KMS-11 (cell line): ENCODE results near the gene GABRR1.

ENCODE experiments used
- H2AFZ ChIP-seq: fragments of 200-600 bp; sonication (generic); 2 replicates; pipeline ENCODE4 v1.6.1; 2016; ENCODE audit warnings: antibody characterized with exemption, mixed run types, low read depth
- H3K27ac ChIP-seq: fragments of 200-600 bp; sonication (generic); 2 replicates; pipeline ENCODE4 v1.6.1; 2016; ENCODE audit warnings: mild to moderate bottlenecking, mixed run types
- H3K27me3 ChIP-seq: fragments of 200-600 bp; sonication (generic); 2 replicates; pipeline ENCODE4 v1.6.1; 2017; ENCODE audit warnings: mild to moderate bottlenecking, low read depth, mixed run types, moderate library complexity; ENCODE audit not compliant: insufficient read depth
- H3K36me3 ChIP-seq: fragments of 200-600 bp; sonication (generic); 2 replicates; pipeline ENCODE4 v1.6.1; 2017; ENCODE audit warnings: mild to moderate bottlenecking, mixed run types; ENCODE audit not compliant: insufficient read depth
- H3K4me1 ChIP-seq: fragments of 200-600 bp; sonication (generic); 2 replicates; pipeline ENCODE4 v1.6.1; 2016; ENCODE audit warnings: mild to moderate bottlenecking, low read depth, mixed run types; ENCODE audit not compliant: poor library complexity, severe bottlenecking
- H3K4me2 ChIP-seq: fragments of 200-600 bp; sonication (generic); 2 replicates; pipeline ENCODE4 v1.7.0; 2016; ENCODE audit warnings: mild to moderate bottlenecking, mixed run types
- H3K4me3 ChIP-seq: fragments of 200-600 bp; sonication (generic); IDR thresholded peaks from 2 replicates; pipeline ENCODE4 v1.6.1; 2017; ENCODE audit warnings: low read depth, low read length, mixed read lengths; ENCODE audit not compliant: insufficient read depth
- H3K79me2 ChIP-seq: fragments of 200-600 bp; sonication (generic); 2 replicates; pipeline ENCODE4 v1.6.1; 2016; ENCODE audit warnings: low read depth, mixed run types; ENCODE audit not compliant: insufficient read depth
- H3K9ac ChIP-seq: fragments of 200-600 bp; sonication (generic); 2 replicates; pipeline ENCODE4 v1.6.1; 2016; ENCODE audit warnings: mild to moderate bottlenecking, mixed run types
- H4K20me1 ChIP-seq: fragments of 200-600 bp; sonication (generic); 2 replicates; pipeline ENCODE4 v1.6.1; 2016; ENCODE audit warnings: mild to moderate bottlenecking, mixed run types; ENCODE audit not compliant: insufficient read depth
- TF ChIP-seq, protein P1 (sequence below): fragments of 200-600 bp; sonication (generic); conservative IDR thresholded peaks from 2 replicates; pipeline ENCODE4 v1.6.1; 2017; ENCODE audit warnings: low read depth, mild to moderate bottlenecking, antibody characterized with exemption, low read length, moderate library complexity, mixed read lengths

GABRR1 gene

DNA sequence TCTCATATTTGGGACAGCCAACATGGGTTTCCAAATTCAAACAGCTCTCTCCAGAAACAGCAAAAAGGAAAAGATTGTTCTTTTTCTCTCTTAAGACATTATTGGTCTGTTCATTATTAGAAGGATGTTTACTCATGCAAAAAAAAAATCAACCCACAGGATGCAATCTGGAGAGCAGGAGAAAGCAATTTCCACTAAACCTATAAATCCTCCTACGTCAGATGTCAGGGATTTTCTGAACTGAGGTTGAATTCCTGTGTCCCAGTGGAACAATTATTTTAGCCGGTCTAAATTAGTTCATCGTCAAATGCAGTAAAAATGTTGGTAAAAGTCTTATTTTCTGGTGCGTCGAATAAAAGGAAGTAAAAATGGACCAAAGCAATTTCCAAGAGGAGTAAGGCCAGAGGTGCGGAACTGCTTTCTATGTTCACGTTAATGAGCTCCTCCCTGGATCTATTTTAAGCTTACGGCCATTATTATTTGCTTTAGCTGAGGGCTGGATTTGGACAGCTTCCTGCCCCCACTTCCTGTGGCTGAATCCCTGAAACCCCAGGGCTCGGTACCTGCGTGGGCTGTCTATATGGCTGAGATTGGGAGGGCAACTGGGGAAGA lies at the start of gene GABRR1:
GABRR1 (minus strand) TSS at position 60 of the 612 bp plus-strand sequence; CDS start at position 24, 36 bp downstream.
- H3K4me3 ChIP-seq: no peak within 1 kb of the TSS
- no peaks in the 10 kb centered on the region for H3K79me2 ChIP-seq

GRCh38 chr6:89264296-89264695 lies 47.1 kb upstream of the GABRR1 start:
- no peaks in the 10 kb centered on the region for H3K36me3 ChIP-seq
- no peaks in the 10 kb centered on the region for H3K27me3 ChIP-seq
- no peak overlapping the region for H3K9ac ChIP-seq
- TF ChIP-seq, protein P1, sequence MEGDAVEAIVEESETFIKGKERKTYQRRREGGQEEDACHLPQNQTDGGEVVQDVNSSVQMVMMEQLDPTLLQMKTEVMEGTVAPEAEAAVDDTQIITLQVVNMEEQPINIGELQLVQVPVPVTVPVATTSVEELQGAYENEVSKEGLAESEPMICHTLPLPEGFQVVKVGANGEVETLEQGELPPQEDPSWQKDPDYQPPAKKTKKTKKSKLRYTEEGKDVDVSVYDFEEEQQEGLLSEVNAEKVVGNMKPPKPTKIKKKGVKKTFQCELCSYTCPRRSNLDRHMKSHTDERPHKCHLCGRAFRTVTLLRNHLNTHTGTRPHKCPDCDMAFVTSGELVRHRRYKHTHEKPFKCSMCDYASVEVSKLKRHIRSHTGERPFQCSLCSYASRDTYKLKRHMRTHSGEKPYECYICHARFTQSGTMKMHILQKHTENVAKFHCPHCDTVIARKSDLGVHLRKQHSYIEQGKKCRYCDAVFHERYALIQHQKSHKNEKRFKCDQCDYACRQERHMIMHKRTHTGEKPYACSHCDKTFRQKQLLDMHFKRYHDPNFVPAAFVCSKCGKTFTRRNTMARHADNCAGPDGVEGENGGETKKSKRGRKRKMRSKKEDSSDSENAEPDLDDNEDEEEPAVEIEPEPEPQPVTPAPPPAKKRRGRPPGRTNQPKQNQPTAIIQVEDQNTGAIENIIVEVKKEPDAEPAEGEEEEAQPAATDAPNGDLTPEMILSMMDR: no peak
- H3K4me1 ChIP-seq: no peaks in the 10 kb centered on the region
- no peaks in the 10 kb centered on the region for H3K79me2 ChIP-seq
- no peak overlapping the region for H2AFZ ChIP-seq
- no peaks in the 10 kb centered on the region for H4K20me1 ChIP-seq
- no peak overlapping the region for H3K4me3 ChIP-seq
- H3K27ac ChIP-seq: no peak overlapping the region
- H3K4me2 ChIP-seq: no peak overlapping the region

More for the DNA sequence above, at the start of gene GABRR1:
- no peaks in the 10 kb centered on the region for H3K36me3 ChIP-seq
- H4K20me1 ChIP-seq: no peaks in the 10 kb centered on the region
- peaks cover 52% of the 10 kb centered on the region for H3K4me1 ChIP-seq
- H2AFZ ChIP-seq: peak within 1 kb of the TSS; percentile 52; the same call in 1 of the 2 replicates
- H3K27ac ChIP-seq: peak within 1 kb of the TSS; percentile 63
- H3K4me2 ChIP-seq: peak within 1 kb of the TSS; percentile 92
- H3K9ac ChIP-seq: no peak within 1 kb of the TSS; the same call in 1 of the 2 replicates
- TF ChIP-seq, protein P1: no peak
- no peaks in the 10 kb centered on the region for H3K27me3 ChIP-seq

DNA sequence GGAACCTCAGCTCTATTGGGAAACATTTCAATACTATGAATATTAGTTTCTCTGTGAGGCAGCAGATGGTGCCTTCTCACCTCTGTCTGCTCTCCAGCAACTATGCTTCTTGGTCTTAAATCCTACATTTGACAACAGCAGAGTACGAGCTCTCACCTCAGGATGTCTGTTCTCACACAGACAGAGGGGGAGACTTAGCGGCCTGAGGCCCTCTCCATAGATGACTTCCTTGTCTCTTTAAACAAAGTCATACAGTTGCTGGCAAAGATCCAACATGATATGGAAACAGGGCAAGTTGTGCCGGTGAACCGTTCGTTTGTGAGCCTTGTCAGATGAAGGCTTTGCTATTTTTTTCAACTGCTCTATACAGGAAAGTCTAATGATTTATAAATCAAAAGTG lies 43.7 kb upstream of the GABRR1 start:
- no peaks in the 10 kb centered on the region for H3K79me2 ChIP-seq

GRCh38 chr6:89260310-89260709 lies 43.2 kb upstream of the GABRR1 start:
- H3K4me2 ChIP-seq: no peak overlapping the region
- no peak overlapping the region for H3K4me3 ChIP-seq
- no peaks in the 10 kb centered on the region for H3K36me3 ChIP-seq
- H3K27ac ChIP-seq: no peak overlapping the region
- H3K27me3 ChIP-seq: no peaks in the 10 kb centered on the region
- H3K9ac ChIP-seq: no peak overlapping the region
- TF ChIP-seq, protein P1: no peak
- H3K79me2 ChIP-seq: no peaks in the 10 kb centered on the region
- H3K4me1 ChIP-seq: no peaks in the 10 kb centered on the region
- no peaks in the 10 kb centered on the region for H4K20me1 ChIP-seq
- no peak overlapping the region for H2AFZ ChIP-seq

More for the DNA sequence above, 43.7 kb upstream of the GABRR1 start:
- Histone ChIP-seq H3K4me1 (no peaks in the 10 kb centered on the region), H3K9ac (no peak overlapping the region), H2AFZ (no peak overlapping the region), H3K36me3 (no peaks in the 10 kb centered on the region), H3K27me3 (no peaks in the 10 kb centered on the region), H4K20me1 (no peaks in the 10 kb centered on the region), H3K27ac (no peak overlapping the region), H3K4me3 (no peak overlapping the region), H3K4me2 (no peak overlapping the region)
- TF ChIP-seq, protein P1: no peak
